ENCODE results near the gene EIF2S2.

- no peak for TF ChIP-seq POLR2A (IDR thresholded peaks at IDR 0.05)
- peak; percentile 70 to 90 (median 88) for TF ChIP-seq CTCF (IDR thresholded peaks at IDR 0.05)
These were observed 17.6 kb upstream of the EIF2S2 start for GRCh38 chr20:34129518-34130162.
